Measurements from ENCODE around the gene PABPC3.

Gene PABPC3

DNA sequence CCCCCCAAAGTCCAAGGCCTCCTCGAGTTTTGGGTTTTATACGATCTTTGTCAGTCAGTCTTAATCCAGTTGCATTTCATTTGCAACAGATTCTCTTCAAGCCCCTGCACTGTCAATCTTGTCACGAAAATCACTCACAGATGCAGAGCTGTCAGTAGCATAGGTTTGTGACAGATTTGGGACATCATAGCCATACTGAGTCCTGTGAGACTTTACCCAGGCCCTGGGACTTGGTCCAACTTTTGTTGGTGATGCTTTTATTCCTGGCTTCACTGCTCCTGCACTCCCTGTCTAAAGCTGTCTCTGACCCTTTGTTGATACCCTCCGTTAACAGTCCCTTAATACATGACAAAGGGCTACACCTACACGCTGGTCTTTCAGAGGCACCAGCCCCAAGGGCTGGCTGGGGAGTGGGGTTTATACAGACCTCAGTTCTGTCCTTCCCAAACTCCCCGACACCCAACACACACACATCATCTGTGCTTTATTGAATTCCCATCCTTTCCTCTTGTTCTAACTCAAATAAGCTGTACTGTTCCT lies 36.0 kb downstream of the PABPC3 start:
- Histone ChIP-seq H3K27ac (ENCODE audit: low read length) (no peak overlapping the region), H3K4me2 (ENCODE audit: insufficient read depth, low read length) (no peak overlapping the region), H3K9ac (ENCODE audit: low read depth, low read length) (no peak overlapping the region), H3K4me3 (ENCODE audit: low read depth in 1 of 2, low read length in 2 of 2) (no peak overlapping the region), H3K79me2 (ENCODE audit: insufficient read depth, low read length) (no peaks in the 10 kb centered on the region), H4K20me1 (ENCODE audit: insufficient read depth, low read length) (no peaks in the 10 kb centered on the region), H2AFZ (ENCODE audit: low read depth, low read length) (no peak overlapping the region), H3K4me1 (ENCODE audit: insufficient read depth, low read length) (no peaks in the 10 kb centered on the region), H3K36me3 (ENCODE audit: insufficient read depth, low read length) (no peaks in the 10 kb centered on the region), H3K27me3 (ENCODE audit: insufficient read depth, low read length, poor library complexity) (peaks cover 9% of the 10 kb centered on the region), H3K9me3 (ENCODE audit: insufficient read depth, low read length, severe bottlenecking) (no peaks in the 10 kb centered on the region)
- no peak for TF ChIP-seq EZH2 (IDR thresholded peaks at IDR 0.05; ENCODE audit: borderline replicate concordance, low read depth, low read length, severe bottlenecking)
- no peak for TF ChIP-seq CTCF (IDR thresholded peaks at IDR 0.05; ENCODE audit: borderline replicate concordance, extremely low read depth, low read length, poor library complexity, severe bottlenecking)
- ATAC-seq (ENCODE audit: insufficient read depth, low read depth) (no peak), DNase-seq (no peak)

DNA sequence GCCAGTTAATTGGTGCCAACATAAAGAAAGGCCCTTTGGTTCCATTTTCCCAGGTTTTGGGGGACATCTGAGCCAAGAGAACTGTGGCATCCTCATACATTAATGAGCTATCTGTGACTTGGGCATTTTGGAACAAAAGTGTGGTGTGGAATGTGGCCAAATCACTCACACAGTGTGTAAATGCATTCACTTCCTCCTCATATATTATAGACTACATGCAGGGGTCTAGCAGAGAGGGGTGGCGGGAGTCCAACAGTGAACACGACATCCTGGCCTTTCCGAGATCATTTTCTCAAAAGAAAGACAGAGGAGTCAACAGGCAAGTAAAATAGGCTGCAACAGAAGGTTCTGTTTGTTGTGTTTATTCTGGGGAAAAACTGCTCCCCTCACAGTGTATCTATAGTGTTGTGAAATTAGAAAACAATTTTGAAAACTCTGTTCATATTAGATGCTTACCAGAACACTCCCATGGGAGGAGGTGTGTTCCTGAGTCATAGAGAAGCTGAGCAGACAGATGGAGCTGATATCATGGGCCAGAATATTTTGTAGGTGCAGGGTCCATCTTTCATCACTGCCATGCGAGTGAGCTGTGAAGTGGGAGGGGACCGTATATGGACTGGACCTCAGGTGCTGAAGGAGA lies 36.9 kb downstream of the PABPC3 start:
- no peaks in the 10 kb centered on the region for H3K4me1 ChIP-seq (ENCODE audit: insufficient read depth, low read length)
- H3K4me3 ChIP-seq (ENCODE audit: low read depth in 1 of 2, low read length in 2 of 2): no peak overlapping the region

GRCh38 chr13:25135896-25136295 lies 40.0 kb downstream of the PABPC3 start:
- Histone ChIP-seq H3K27ac (ENCODE audit: low read length) (no peak overlapping the region), H4K20me1 (ENCODE audit: insufficient read depth, low read length) (no peaks in the 10 kb centered on the region), H3K9me3 (ENCODE audit: insufficient read depth, low read length, severe bottlenecking) (no peaks in the 10 kb centered on the region), H2AFZ (ENCODE audit: low read depth, low read length) (no peak overlapping the region), H3K4me2 (ENCODE audit: insufficient read depth, low read length) (no peak overlapping the region), H3K9ac (ENCODE audit: low read depth, low read length) (no peak overlapping the region), H3K4me3 (ENCODE audit: low read depth in 1 of 2, low read length in 2 of 2) (no peak overlapping the region), H3K4me1 (ENCODE audit: insufficient read depth, low read length) (no peaks in the 10 kb centered on the region), H3K27me3 (ENCODE audit: insufficient read depth, low read length, poor library complexity) (peaks cover 9% of the 10 kb centered on the region), H3K36me3 (ENCODE audit: insufficient read depth, low read length) (no peaks in the 10 kb centered on the region), H3K79me2 (ENCODE audit: insufficient read depth, low read length) (no peaks in the 10 kb centered on the region)
- ATAC-seq (ENCODE audit: insufficient read depth, low read depth) (no peak), DNase-seq (no peak)
- TF ChIP-seq EZH2 (IDR thresholded peaks at IDR 0.05; ENCODE audit: borderline replicate concordance, low read depth, low read length, severe bottlenecking) (no peak), CTCF (IDR thresholded peaks at IDR 0.05; ENCODE audit: borderline replicate concordance, extremely low read depth, low read length, poor library complexity, severe bottlenecking) (no peak)

More for the DNA sequence above, 36.9 kb downstream of the PABPC3 start:
- Histone ChIP-seq H2AFZ (ENCODE audit: low read depth, low read length) (no peak overlapping the region), H3K27me3 (ENCODE audit: insufficient read depth, low read length, poor library complexity) (peaks cover 9% of the 10 kb centered on the region), H3K9me3 (ENCODE audit: insufficient read depth, low read length, severe bottlenecking) (no peaks in the 10 kb centered on the region), H3K79me2 (ENCODE audit: insufficient read depth, low read length) (no peaks in the 10 kb centered on the region), H3K9ac (ENCODE audit: low read depth, low read length) (no peak overlapping the region), H4K20me1 (ENCODE audit: insufficient read depth, low read length) (no peaks in the 10 kb centered on the region), H3K4me2 (ENCODE audit: insufficient read depth, low read length) (no peak overlapping the region), H3K36me3 (ENCODE audit: insufficient read depth, low read length) (no peaks in the 10 kb centered on the region), H3K27ac (ENCODE audit: low read length) (no peak overlapping the region)
- no peak for DNase-seq
- no peak for TF ChIP-seq CTCF (IDR thresholded peaks at IDR 0.05; ENCODE audit: borderline replicate concordance, extremely low read depth, low read length, poor library complexity, severe bottlenecking)
- no peak for TF ChIP-seq EZH2 (IDR thresholded peaks at IDR 0.05; ENCODE audit: borderline replicate concordance, low read depth, low read length, severe bottlenecking)
- no peak for ATAC-seq (ENCODE audit: insufficient read depth, low read depth)
